GF-D8 (cell line): ENCODE results near the gene ATOH8.

ENCODE experiments used
- DNase-seq: peaks from one replicate; lab custom pipeline; 2025; lab: John Stamatoyannopoulos, UW

The ATOH8 gene

GRCh38 chr2:85736456-85737355 is 17.1 kb upstream of the ATOH8 start:
- DNase-seq: no peak

- DNase-seq: no peak
Measured at GRCh38 chr2:85737481-85737880, 16.3 kb upstream of the ATOH8 start.

GRCh38 chr2:85737961-85738360 is 15.8 kb upstream of the ATOH8 start:
- no peak for DNase-seq

GRCh38 chr2:85740193-85740592 is 13.6 kb upstream of the ATOH8 start:
- no peak for DNase-seq

- DNase-seq: no peak
Measured at GRCh38 chr2:85741211-85741832, 12.5 kb upstream of the ATOH8 start.

- DNase-seq: no peak
Measured at GRCh38 chr2:85741833-85742455, 11.8 kb upstream of the ATOH8 start.

- no peak for DNase-seq
Measured at GRCh38 chr2:85743304-85743978, 10.3 kb upstream of the ATOH8 start.

GRCh38 chr2:85744055-85744454 is 9.7 kb upstream of the ATOH8 start:
- DNase-seq: no peak

- DNase-seq: no peak
Measured at GRCh38 chr2:85744741-85745601, 8.8 kb upstream of the ATOH8 start.

- no peak for DNase-seq
Measured at GRCh38 chr2:85745619-85746018, 8.2 kb upstream of the ATOH8 start.

GRCh38 chr2:85746321-85747004 is 7.3 kb upstream of the ATOH8 start:
- DNase-seq: no peak

- no peak for DNase-seq
Measured at GRCh38 chr2:85747441-85747840, 6.3 kb upstream of the ATOH8 start.

- no peak for DNase-seq
Measured at GRCh38 chr2:85748039-85748734, 5.6 kb upstream of the ATOH8 start.

- DNase-seq: no peak
Measured at GRCh38 chr2:85748985-85749875, 4.6 kb upstream of the ATOH8 start.

- DNase-seq: peak; percentile 12
Measured at GRCh38 chr2:85750587-85751575, 2.9 kb upstream of the ATOH8 start.

GRCh38 chr2:85751627-85752026 is 2.2 kb upstream of the ATOH8 start:
- DNase-seq: no peak

GRCh38 chr2:85753035-85753524 is 711 bp upstream of the ATOH8 start:
- no peak for DNase-seq
